AG04450 (cell line): ENCODE data around the gene FAM168A. TPM values are rescaled to one million over a fixed set of nuclear protein-coding genes. Genes with fewer than 3 reads are reported as not detected.

Experiments used
- CTCF ChIA-PET: fragments of 300-600, 350-600 bp; formaldehyde crosslinking; extraction: SDS; loops from one replicate; lab custom pipeline; 2022; ENCODE audit warnings: antibody characterized with exemption, inconsistent platforms; lab: Charles Lee
- POLR2A ChIA-PET: fragments of 350-600 bp; formaldehyde crosslinking; extraction: SDS; loops from one replicate; lab custom pipeline; 2021; ENCODE audit warnings: antibody characterized with exemption, inconsistent platforms; lab: Yijun Ruan, JAX
- DNase-seq: peaks from one replicate; pipeline ENCODE4 v3.0.0-alpha.2; 2011; ENCODE audit warnings: low read depth, low spot score
- H3K27ac ChIP-seq: one replicate; pipeline ENCODE4 v1.5.1; 2012; ENCODE audit warnings: low read depth, low read length, control low read depth
- H3K27me3 ChIP-seq: one replicate; pipeline ENCODE4 v1.6.0; 2012; ENCODE audit warnings: low read length; ENCODE audit not compliant: control insufficient read depth, insufficient read depth
- H3K4me3 ChIP-seq: 2 replicates; pipeline ENCODE4 v1.5.1; 2011; ENCODE audit warnings: mild to moderate bottlenecking, low read depth, low read length, control low read depth
- H3K9me3 ChIP-seq: 2 replicates; pipeline ENCODE4 v1.5.1; 2012; ENCODE audit warnings: low read length; ENCODE audit not compliant: control insufficient read depth, insufficient read depth
- polyA plus RNA-seq: library from polyadenylated mRNA; depleted of rRNA; stranded (reverse); fragments of >200 nt; gene quantifications from 2 replicates; pipeline ENCODE4 v1.2.3, GENCODE V29; 2011
- TF ChIP-seq, protein P1 (sequence below): IDR thresholded peaks from 2 replicates; pipeline ENCODE4 v1.5.1; 2011; ENCODE audit warnings: low read depth, low read length, control low read depth, inconsistent platforms

FAM168A gene
- polyA plus RNA-seq, 1 experiment = 21.3 TPM

DNA sequence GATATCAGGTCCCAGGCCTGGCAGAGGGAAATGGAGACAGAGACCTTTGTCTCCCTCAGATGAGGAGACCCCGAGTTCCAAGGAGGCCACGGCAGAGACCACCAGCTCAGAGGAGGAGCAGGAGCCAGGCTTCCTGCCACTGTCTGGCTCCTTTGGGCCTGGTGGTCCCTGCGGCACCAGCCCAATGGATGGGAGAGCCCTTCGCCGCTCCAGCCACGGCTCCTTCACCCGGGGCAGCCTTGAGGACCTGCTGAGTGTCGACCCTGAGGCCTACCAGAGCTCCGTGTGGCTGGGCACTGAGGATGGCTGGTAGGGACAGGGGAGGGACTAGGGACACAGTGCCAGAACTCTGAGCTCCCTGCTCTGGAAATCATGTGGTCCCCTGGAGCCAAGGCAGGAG, 234.8 kb downstream of the FAM168A start:
- TF ChIP-seq, protein P1, sequence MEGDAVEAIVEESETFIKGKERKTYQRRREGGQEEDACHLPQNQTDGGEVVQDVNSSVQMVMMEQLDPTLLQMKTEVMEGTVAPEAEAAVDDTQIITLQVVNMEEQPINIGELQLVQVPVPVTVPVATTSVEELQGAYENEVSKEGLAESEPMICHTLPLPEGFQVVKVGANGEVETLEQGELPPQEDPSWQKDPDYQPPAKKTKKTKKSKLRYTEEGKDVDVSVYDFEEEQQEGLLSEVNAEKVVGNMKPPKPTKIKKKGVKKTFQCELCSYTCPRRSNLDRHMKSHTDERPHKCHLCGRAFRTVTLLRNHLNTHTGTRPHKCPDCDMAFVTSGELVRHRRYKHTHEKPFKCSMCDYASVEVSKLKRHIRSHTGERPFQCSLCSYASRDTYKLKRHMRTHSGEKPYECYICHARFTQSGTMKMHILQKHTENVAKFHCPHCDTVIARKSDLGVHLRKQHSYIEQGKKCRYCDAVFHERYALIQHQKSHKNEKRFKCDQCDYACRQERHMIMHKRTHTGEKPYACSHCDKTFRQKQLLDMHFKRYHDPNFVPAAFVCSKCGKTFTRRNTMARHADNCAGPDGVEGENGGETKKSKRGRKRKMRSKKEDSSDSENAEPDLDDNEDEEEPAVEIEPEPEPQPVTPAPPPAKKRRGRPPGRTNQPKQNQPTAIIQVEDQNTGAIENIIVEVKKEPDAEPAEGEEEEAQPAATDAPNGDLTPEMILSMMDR = no peak
- DNase-seq = no peak
- Histone ChIP-seq H3K27me3 (no peaks in the 10 kb centered on the region), H3K27ac (no peak overlapping the region), H3K4me3 (no peak overlapping the region), H3K9me3 (no peaks in the 10 kb centered on the region; the same call in 1 of the 2 replicates)
- ChIA-PET CTCF (interaction anchor here (7.3 kb wide), 1 partner anchor 12 kb away, joined by 74 read pairs; no protein-coding TSS in a partner anchor), POLR2A (no interaction called here)

DNA sequence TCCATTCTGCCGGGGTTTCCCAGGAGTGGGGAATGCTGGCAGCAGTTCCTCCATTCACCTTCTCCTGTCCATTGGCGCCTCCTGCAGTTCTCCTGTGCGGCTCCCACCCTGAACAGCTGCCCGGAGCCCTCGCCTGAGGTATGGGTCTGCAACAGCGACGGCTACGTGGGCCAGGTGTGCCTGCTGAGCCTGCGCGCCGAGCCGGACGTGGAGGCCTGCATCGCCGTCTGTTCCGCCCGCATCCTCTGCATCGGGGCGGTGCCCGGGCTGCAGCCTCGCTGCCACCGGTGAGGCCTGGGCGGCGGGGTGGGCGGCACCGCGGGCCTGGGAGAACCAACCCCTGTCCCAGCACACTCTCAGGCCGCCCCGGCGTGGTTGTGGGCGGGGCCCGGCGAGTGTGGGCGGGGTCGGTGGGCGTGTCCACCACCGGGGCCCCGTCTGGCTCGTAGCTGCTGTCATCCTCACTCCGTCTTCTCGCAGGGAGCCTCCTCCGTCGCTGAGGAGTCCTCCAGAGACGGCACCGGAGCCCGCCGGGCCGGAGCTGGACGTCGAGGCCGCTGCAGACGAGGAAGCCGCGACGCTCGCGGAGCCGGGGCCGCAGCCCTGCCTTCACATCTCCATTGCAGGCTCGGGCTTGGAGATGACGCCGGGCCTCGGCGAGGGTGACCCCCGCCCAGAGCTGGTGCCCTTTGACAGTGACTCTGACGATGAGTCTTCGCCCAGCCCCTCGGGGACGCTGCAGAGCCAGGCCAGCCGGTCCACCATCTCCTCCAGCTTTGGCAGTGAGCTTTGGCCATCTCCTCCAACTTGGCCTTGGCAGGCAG, 235.7 kb downstream of the FAM168A start:
- H3K9me3 ChIP-seq = no peaks in the 10 kb centered on the region; the same call in 1 of the 2 replicates
- H3K4me3 ChIP-seq = no peak overlapping the region
- H3K27me3 ChIP-seq = no peaks in the 10 kb centered on the region
- CTCF ChIA-PET = interaction anchor here (7.3 kb wide), 1 partner anchor 11 kb away, joined by 74 read pairs; no protein-coding TSS in a partner anchor
- no peak overlapping the region for H3K27ac ChIP-seq
- POLR2A ChIA-PET = no interaction called here
- no peak for DNase-seq
- TF ChIP-seq, protein P1 = no peak

DNA sequence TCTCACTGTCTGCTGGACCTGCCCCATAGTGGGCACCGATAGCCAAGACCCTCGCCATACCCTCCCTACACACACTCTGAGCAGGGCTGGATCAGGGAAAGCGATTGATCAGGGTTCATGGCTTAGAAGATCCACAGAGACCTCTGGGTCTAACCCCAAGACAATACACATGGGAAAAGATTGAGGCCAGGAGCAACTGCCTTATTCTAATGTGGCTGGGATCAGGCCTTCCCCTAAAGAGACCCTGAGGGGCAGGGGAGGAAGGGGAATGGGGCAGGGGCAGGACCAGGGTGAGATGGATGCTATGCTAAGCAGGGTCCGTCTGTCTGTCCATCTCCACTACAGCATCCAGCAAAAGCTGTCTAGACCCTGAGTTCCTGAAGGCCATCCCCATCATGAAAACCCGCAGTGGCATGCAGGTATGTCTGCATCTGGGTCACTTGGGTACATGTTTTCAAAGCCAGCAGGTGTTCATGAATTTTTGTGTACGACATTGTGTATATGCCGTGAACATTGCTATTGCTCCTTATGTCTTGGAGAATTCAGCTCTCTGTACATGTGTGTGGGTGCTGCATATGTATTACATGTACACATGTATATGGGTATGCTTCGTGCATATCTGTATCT, 237.1 kb downstream of the FAM168A start:
- Histone ChIP-seq H3K27ac (no peak overlapping the region), H3K9me3 (no peaks in the 10 kb centered on the region; the same call in 1 of the 2 replicates), H3K27me3 (no peaks in the 10 kb centered on the region), H3K4me3 (no peak overlapping the region)
- TF ChIP-seq, protein P1 = no peak
- ChIA-PET POLR2A (interaction anchor here (1.0 kb wide), 2 partner anchors 15 to 54 kb away, joined by 3 read pairs; partner anchors contain the start of gene RELT), CTCF (interaction anchor here (0.9 to 7.3 kb wide), 5 partner anchors 10 to 72 kb away, joined by 3 to 74 read pairs (median 4); no protein-coding TSS in a partner anchor)
- DNase-seq = no peak

DNA sequence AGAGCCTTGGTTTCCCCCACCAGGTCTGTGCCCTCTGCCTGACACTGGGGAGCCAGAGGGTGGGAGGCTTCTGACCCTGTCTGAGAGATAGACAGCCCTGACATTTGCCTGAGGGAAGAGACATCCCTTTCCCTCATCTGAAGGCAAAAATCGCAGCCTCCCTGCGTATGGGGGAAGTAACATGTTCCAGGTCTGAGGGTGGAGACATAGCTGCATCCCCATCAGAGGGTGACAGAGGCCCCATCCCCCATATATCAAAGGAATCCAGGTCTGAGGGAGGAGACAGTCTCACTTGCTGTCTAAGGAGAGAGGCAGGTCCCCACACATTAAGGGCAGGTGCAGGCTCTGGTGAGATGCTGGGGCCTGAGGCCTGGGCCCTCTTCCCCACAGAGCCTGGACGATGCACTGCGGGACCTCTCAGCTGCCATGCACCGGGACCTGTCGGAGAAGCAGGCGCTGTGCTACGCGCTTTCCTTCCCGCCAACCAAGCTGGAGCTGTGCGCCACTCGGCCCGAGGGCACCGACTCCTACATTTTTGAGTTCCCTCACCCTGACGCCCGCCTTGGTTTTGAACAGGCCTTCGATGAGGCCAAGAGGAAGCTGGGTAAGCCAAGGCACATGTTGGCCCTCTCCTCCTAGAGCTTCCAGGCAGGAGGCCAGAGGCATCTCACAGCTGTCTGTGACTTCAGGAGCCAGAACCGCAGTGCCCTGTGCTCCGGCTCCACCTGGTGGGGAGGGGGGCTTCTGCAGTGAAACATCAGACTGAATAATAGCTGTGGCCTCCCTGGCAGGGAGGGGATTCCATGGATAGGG, 237.8 kb downstream of the FAM168A start:
- Histone ChIP-seq H3K4me3 (no peak overlapping the region), H3K9me3 (no peaks in the 10 kb centered on the region), H3K27me3 (no peaks in the 10 kb centered on the region), H3K27ac (no peak overlapping the region)
- ChIA-PET POLR2A (interaction anchor here (1.0 kb wide), 2 partner anchors 16 to 53 kb away, joined by 3 read pairs; partner anchors contain the start of gene RELT), CTCF (interaction anchor here (0.9 to 7.3 kb wide), 4 partner anchors 9 to 61 kb away, joined by 3 to 74 read pairs (median 8); no protein-coding TSS in a partner anchor)
- DNase-seq = no peak
- TF ChIP-seq, protein P1 = peak; percentile 61
